Fibroblast of upper back skin (primary cell): ENCODE data around the gene BMX.
A peak's percentile ranks its signal among the peaks of the same experiment; 100 is the strongest.

Experiments used
- DNase-seq: peaks from one replicate; pipeline ENCODE4 v3.0.0-alpha.2; 2013

The BMX gene

GRCh38 chrX:15500497-15500966, at the start of gene BMX:
Gene BMX (plus strand): TSS chrX:15500807. CDS start chrX:15508354, 7,547 bp downstream.
- DNase-seq, result no peak

DNA sequence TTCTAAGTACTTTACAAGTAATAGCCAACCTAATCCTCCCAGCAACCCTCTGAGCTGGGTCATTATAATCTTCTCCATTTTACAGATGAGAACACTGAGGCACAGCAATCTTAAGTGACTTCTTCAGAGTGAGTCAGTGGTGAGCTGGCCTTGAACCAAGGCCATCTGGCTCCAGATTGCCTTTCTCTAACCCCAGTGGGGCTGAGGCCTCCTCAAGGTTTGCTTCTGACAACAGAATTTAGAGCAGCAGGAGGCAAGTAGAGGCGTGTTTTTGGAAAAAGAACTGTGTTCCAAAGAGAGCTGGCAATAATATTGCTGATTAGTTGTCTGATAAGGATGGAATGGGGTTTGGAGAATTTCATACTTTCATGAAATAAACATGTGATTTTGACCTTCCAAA, 48.7 kb upstream of the BMX start:
- peak; percentile 12 for DNase-seq

GRCh38 chrX:15464704-15465103, 35.9 kb upstream of the BMX start:
- no peak for DNase-seq

- peak; percentile 43 for DNase-seq
Measured at GRCh38 chrX:15465347-15465746, 35.3 kb upstream of the BMX start.

- no peak for DNase-seq
Measured at GRCh38 chrX:15465896-15466651, 34.5 kb upstream of the BMX start.

GRCh38 chrX:15468036-15468435, 32.6 kb upstream of the BMX start:
- DNase-seq, result peak; percentile 44

DNA sequence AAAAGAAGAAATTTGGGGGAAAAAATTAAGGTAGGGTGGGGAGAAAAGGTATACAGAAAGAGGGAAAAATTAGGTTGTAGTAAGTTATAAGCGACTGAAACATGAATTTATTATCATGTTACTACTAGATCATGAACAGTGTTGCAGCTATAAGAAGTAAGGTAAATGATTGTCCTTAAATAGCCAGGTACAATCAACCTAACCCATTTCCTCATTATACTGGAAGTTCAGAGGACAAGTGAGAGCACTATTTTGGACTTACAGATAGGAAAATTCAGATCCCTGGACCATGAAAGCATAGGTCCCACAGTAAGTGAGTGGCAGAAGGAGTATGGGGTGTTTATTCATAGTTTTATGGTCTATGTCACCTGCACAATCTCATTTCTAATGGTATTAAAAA, 31.0 kb upstream of the BMX start:
- no peak for DNase-seq

GRCh38 chrX:15471028-15471427, 29.6 kb upstream of the BMX start:
- DNase-seq, result peak; percentile 48

GRCh38 chrX:15472531-15472930, 28.1 kb upstream of the BMX start:
- no peak for DNase-seq

DNA sequence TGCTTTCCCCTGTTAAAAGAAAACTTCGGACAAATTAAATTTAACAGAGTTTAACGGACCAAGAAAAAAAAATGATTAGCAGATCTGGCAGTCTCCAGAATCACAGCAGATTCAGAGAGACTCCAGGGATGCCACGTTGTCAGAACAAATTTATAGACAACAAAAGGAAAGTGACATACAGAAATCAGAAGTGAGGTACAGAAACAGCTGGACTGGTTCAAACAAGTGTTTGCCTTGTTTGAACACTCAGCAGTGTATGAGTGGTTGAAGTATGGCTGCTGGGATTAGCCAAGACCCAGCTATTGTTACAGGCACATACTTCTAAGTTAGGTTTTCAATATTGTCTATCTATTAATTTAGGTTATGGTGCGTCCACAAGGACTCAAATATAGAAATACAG, 26.6 kb upstream of the BMX start:
- DNase-seq, result no peak

GRCh38 chrX:15475021-15475420, 25.6 kb upstream of the BMX start:
- DNase-seq, result no peak

DNA sequence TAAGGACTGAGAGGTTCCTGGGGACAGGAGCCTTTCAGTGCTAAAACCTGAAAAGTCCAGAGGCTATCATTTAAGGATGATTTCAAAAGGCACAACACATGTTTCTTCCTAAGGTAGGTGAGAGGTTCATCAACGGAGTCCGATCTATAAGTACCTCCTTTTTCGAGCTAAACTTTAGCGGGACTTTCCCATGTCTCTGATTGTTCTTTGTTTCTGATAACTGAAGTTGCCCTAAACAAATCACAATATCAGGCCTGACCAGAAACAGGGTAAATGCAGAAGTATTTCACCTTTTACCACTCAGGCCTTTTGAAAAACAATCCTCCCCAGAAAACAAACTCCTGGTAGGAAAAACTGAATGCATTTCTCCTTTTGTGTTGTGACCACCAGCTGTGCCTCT, 25.1 kb upstream of the BMX start:
- DNase-seq, result no peak

DNA sequence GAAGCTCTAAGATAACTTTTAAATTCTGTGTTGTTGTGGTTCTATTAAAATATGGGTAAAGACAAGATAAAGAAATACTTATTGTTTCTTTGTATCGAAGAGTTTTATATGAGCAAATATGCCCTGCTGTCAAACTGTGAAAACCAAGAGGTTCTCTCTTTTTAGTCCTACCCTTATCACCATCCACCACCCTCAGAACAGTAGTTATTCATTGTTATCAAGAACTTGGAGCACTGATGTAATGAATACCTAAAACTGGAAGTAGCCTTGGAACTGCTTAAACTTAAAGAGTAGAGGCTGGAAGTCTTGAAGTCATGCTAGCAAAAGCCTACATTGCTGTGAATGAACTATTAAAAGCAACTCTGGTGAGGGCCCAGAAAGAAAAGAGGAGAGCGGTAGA, 16.7 kb upstream of the BMX start:
- no peak for DNase-seq

GRCh38 chrX:15492469-15492868, 8.1 kb upstream of the BMX start:
- DNase-seq, result no peak

GRCh38 chrX:15493118-15493962, 7.3 kb upstream of the BMX start, which contains the start of gene PIR:
Gene PIR (minus strand): TSS chrX:15493333. CDS start chrX:15491257, 2,076 bp downstream.
- DNase-seq, result peak; percentile 72

GRCh38 chrX:15495801-15496200, 4.8 kb upstream of the BMX start:
- no peak for DNase-seq

GRCh38 chrX:15496824-15497223, 3.8 kb upstream of the BMX start:
- DNase-seq, result no peak

- DNase-seq, result peak; percentile 38
Measured at GRCh38 chrX:15497865-15498264, 2.7 kb upstream of the BMX start.

GRCh38 chrX:15498741-15499140, 1.9 kb upstream of the BMX start:
- DNase-seq, result no peak

DNA sequence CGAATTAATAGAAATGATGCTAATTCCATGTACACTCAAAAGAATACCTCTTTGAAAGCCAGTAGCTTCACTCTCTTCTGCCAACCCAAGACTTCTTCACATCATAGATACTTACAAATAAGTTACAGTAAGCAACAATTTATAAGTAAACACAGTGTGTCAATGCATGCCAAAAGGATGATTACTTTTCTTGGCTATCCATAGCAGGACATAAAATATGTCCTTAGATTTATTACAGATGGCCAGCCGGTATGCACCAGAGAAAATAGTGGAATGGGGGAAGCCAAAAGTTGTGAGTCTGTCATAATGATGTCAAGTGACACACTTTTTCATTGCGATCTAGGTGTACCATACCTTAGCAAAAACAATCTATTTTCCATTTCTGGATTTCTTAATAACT, 631 bp upstream of the BMX start:
- DNase-seq, result no peak

DNA sequence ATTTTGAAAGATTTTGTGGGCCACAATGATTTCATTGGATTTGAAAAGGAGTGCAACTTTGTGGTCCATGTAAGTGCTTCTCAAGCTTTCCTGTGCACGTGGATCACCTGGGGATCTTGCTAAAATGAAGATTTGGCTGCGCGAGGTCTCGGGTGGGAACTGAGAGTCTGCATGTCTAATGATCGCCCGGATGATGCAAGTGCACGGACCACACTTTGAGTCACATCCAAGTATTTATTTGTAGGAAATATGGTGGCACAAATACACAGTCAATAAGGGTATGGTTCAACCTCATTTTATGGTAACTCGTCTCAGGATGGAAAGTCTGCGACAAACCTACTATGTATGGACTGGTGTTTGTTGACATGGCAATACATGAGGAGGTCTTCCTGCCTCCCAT, 899 bp downstream of the BMX start:
- no peak for DNase-seq

DNA sequence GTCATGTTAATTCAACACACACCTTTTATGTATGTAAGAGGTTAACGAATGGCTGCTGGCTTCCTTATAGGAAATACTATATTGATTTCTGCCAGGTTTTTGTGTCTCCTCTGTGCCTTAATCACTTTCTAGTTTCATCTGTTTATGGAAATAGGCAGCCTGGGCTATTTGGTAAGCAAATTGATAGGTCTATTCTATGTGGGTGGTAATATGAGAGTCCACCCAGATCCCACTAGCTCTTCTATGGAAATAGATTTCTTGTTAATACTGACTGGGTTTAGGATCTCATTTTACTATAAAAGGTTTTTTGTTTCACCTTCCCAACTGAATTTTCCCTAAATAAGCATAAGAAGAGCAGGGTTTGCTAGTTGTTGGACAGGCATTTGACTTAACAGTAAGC, 4.1 kb downstream of the BMX start:
- DNase-seq, result no peak

DNA sequence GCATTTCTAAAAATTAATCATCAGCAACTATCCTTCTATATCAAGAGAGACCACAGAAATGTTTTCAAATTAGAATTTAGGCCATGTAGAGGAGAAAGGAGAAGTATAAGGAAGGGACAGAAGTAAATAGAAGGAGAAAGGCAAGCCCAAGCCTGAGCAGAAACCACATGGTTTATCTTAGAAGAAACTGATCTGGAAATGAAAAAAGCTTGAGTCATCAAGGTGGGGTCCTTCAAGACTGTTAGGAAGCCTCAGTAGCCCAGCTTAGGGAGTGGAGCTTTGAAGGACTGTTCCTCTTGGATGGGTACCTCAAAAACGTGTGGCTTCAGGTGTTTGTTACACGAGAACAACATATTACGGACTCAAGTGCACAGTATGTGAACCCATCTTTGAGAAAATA, 4.5 kb downstream of the BMX start:
- DNase-seq, result no peak

- DNase-seq, result no peak
Measured at GRCh38 chrX:15507005-15507404, 6.4 kb downstream of the BMX start.
